Kidney epithelial cell (primary cell): ENCODE measurements around the gene HASPIN. TPM values are rescaled to one million over a fixed set of nuclear protein-coding genes. Genes with fewer than 3 reads are reported as not detected.

Source experiments
- DNase-seq: peaks from one replicate; pipeline ENCODE4 v3.0.0-alpha.2; 2010; ENCODE audit warnings: low read depth
- H3K27me3 ChIP-seq: 2 replicates; pipeline ENCODE4 v1.6.0; 2011; ENCODE audit warnings: low read length; ENCODE audit not compliant: control insufficient read depth, insufficient read depth
- H3K36me3 ChIP-seq: 2 replicates; pipeline ENCODE4 v1.5.1; 2011; ENCODE audit warnings: low read length; ENCODE audit not compliant: control insufficient read depth, insufficient read depth
- H3K4me3 ChIP-seq: 2 replicates; pipeline ENCODE4 v1.5.1; 2011; ENCODE audit warnings: low read depth, mild to moderate bottlenecking, control low read depth, low read length
- CTCF ChIP-seq: IDR thresholded peaks from 2 replicates; pipeline ENCODE4 v1.5.1; 2011; ENCODE audit warnings: mild to moderate bottlenecking, moderate library complexity, low read length, control low read depth, inconsistent platforms; ENCODE audit not compliant: insufficient read depth, poor library complexity, severe bottlenecking
- total RNA-seq: library from RNA; depleted of rRNA; stranded (reverse); fragments of >200 nt; gene quantifications from 2 replicates; pipeline ENCODE4 v1.2.3, GENCODE V29; 2015

HASPIN gene
- total RNA-seq, 1 donor from 2014 or later, result 3.0 TPM

- no peak for DNase-seq
- Histone ChIP-seq H3K4me3 (no peak overlapping the region), H3K36me3 (no peaks in the 10 kb centered on the region), H3K27me3 (no peaks in the 10 kb centered on the region)
- no peak for TF ChIP-seq CTCF
Measured at GRCh38 chr17:3773511-3773910, 49.8 kb downstream of the HASPIN start.

DNA sequence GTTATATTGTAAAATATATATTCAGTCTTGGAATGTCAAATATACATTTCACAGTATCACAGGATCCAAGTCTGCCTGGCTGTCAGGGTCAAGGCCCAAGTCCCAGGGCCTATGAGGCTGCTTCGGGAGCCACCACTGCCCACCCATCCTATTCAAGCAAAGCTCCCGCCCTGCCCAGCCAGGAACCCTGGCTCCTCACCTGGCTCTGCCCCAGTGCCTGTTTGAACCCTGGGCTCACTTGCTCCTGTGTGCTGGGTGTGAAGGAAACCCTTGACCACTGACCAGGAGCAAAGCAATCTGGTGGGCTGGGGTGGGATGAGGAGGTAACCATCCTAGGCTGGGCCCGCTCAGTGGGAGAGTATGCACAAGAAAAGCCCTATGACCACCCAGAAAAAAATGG lies 50.3 kb downstream of the HASPIN start:
- H3K36me3 ChIP-seq, result no peaks in the 10 kb centered on the region
- DNase-seq, result no peak
- H3K27me3 ChIP-seq, result no peaks in the 10 kb centered on the region
- no peak for TF ChIP-seq CTCF
- H3K4me3 ChIP-seq, result no peak overlapping the region

Other genes with a start within 250 kb of the HASPIN start
- gene ASPA, start 247.9 kb upstream of the HASPIN start, total RNA-seq, result not detected in 2 replicates
- gene TRPV3, start 166.1 kb upstream of the HASPIN start, total RNA-seq, result 2.1 and 2.9 TPM in 2 replicates
- 2.0 and 2.2 TPM in 2 replicates for gene TRPV1, start 114.5 kb upstream of the HASPIN start, total RNA-seq
- gene SHPK, start 87.7 kb upstream of the HASPIN start, total RNA-seq, result 16.0 and 17.5 TPM in 2 replicates
- gene CTNS, start 87.1 kb upstream of the HASPIN start, total RNA-seq, result 49.4 and 55.4 TPM in 2 replicates
- gene TAX1BP3, start 55.3 kb upstream of the HASPIN start, total RNA-seq, result 398 and 497 TPM in 2 replicates
- 24.9 and 30.0 TPM in 2 replicates for gene EMC6, start 55.1 kb upstream of the HASPIN start, total RNA-seq
- 6.0 and 8.4 TPM in 2 replicates for gene P2RX5, start 27.7 kb upstream of the HASPIN start, total RNA-seq
- 24.7 and 29.7 TPM in 2 replicates for gene ITGAE, start 77.3 kb downstream of the HASPIN start, total RNA-seq
- gene NCBP3, start 122.3 kb downstream of the HASPIN start, total RNA-seq, result 26.1 and 29.1 TPM in 2 replicates
- gene CAMKK1, start 169.2 kb downstream of the HASPIN start, total RNA-seq, result 7.8 and 10.5 TPM in 2 replicates
- not detected in 2 replicates for gene P2RX1, start 192.6 kb downstream of the HASPIN start, total RNA-seq
- gene ATP2A3, start 240.5 kb downstream of the HASPIN start, total RNA-seq, result 11.1 and 13.3 TPM in 2 replicates